Measurements from ENCODE around the gene SLC5A10. TPM values are rescaled to one million over a fixed set of nuclear protein-coding genes. Genes with fewer than 3 reads are reported as not detected.

The SLC5A10 gene
- total RNA-seq, 6 donors from 2014 or later: not detected

GRCh38 chr17:18916816-18917500 lies 35.0 kb upstream of the SLC5A10 start:
- no peak for ATAC-seq (ENCODE audit: low FRiP score in 2 of 2)
- no peak overlapping the region for H3K4me3 ChIP-seq
- H3K9me3 ChIP-seq: no peaks in the 10 kb centered on the region
- peaks cover 9 to 16% (median 13%) of the 10 kb centered on the region in 4 donors for H3K4me1 ChIP-seq
- H3K27me3 ChIP-seq: no peaks in the 10 kb centered on the region
- H3K27ac ChIP-seq: no peak overlapping the region
- 68 to 70% methylated on average over 5 of the region's 5 CpGs for WGBS, 2 donors
- DNase-seq: no peak
- H3K36me3 ChIP-seq: peaks cover 3 to 48% (median 31%) of the 10 kb centered on the region in 4 donors
- no peak for TF ChIP-seq CTCF (IDR thresholded peaks at IDR 0.05)
- no peak for TF ChIP-seq EP300 (IDR thresholded peaks at IDR 0.05)
- no peak for TF ChIP-seq POLR2A (IDR thresholded peaks at IDR 0.05)
- no peak for TF ChIP-seq POLR2AphosphoS5 (IDR thresholded peaks at IDR 0.05)

- TF ChIP-seq CTCF (IDR thresholded peaks at IDR 0.05): no peak
- TF ChIP-seq POLR2A (IDR thresholded peaks at IDR 0.05): no peak
- no peak for TF ChIP-seq POLR2AphosphoS5 (IDR thresholded peaks at IDR 0.05)
- Histone ChIP-seq H3K27ac (no peak overlapping the region), H3K4me1 (peaks cover 12 to 20% (median 15%) of the 10 kb centered on the region in 4 donors), H3K9me3 (no peaks in the 10 kb centered on the region), H3K36me3 (peaks cover 3 to 42% (median 28%) of the 10 kb centered on the region in 4 donors), H3K4me3 (no peak overlapping the region), H3K27me3 (no peaks in the 10 kb centered on the region)
- ATAC-seq (ENCODE audit: low FRiP score in 2 of 2): no peak
- DNase-seq: no peak
- WGBS, 2 donors: 92 to 99% methylated on average over 11 of the region's 11 CpGs
These were observed 34.4 kb upstream of the SLC5A10 start for GRCh38 chr17:18917506-18918032.

- Histone ChIP-seq H3K4me3 (no peak overlapping the region), H3K4me1 (peaks cover 12 to 20% (median 15%) of the 10 kb centered on the region in 4 donors), H3K36me3 (peaks cover 3 to 35% (median 18%) of the 10 kb centered on the region in 4 donors), H3K27ac (no peak overlapping the region), H3K9me3 (no peaks in the 10 kb centered on the region), H3K27me3 (no peaks in the 10 kb centered on the region)
- TF ChIP-seq POLR2A (IDR thresholded peaks at IDR 0.05) (no peak), POLR2AphosphoS5 (IDR thresholded peaks at IDR 0.05) (no peak), CTCF (IDR thresholded peaks at IDR 0.05) (no peak), EP300 (IDR thresholded peaks at IDR 0.05) (no peak)
- WGBS, 2 donors: 88 to 91% methylated on average over 3 to 6 of the region's 6 CpGs
- ATAC-seq (ENCODE audit: low FRiP score in 2 of 2) (no peak), DNase-seq (no peak)
These were observed 32.0 kb upstream of the SLC5A10 start for GRCh38 chr17:18919963-18920362.

- Histone ChIP-seq H3K9me3 (no peaks in the 10 kb centered on the region), H3K27me3 (no peaks in the 10 kb centered on the region), H3K4me1 (peaks cover 12 to 20% (median 15%) of the 10 kb centered on the region in 4 donors), H3K36me3 (peaks cover 3 to 32% (median 13%) of the 10 kb centered on the region in 4 donors), H3K4me3 (no peak overlapping the region), H3K27ac (peak overlapping the region in 1 of 4 donors; percentile 42)
- TF ChIP-seq EP300 (IDR thresholded peaks at IDR 0.05) (no peak), POLR2A (IDR thresholded peaks at IDR 0.05) (no peak), CTCF (IDR thresholded peaks at IDR 0.05) (no peak), POLR2AphosphoS5 (IDR thresholded peaks at IDR 0.05) (no peak)
- WGBS, 2 donors: 22% methylated on average over 6 of the region's 6 CpGs
- DNase-seq: no peak
- ATAC-seq (ENCODE audit: low FRiP score in 2 of 2): no peak
These were observed 31.0 kb upstream of the SLC5A10 start for GRCh38 chr17:18920911-18921441.
